GM20431 (cell line): Measurements from ENCODE around the gene TMEM11.

Experiments used
- in situ Hi-C: fragments of 300-500 bp; cut with MseI, MboI; formaldehyde crosslinking; loops from one replicate; pipeline ENCODE4 v1.15.0; 2020; ENCODE audit warnings: low sequenced_read_pairs; ENCODE audit not compliant: unreplicated experiment

TMEM11 gene

GRCh38 chr17:21165922-21166594 lies 47.9 kb downstream of the TMEM11 start:
- in situ Hi-C loops: no loop called here

DNA sequence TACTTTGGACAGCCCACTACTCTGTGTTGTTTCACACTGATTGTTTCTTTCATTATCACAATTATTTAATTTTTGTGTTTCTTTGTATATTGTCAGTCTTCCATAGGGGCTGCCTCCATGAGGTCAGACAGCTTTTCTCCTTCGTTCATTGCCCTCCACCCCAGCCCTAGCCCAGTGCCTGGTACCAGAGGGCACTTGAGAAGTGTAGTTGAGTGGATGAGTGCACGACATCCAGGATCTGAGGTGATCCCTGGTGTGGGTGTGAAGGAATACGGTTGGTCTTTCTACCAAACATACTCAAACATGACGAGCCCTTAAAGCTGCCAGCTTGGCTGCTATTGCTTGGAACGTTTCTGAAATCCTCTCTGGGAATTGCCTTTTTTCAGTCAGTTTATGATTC lies 49.3 kb downstream of the TMEM11 start:
- in situ Hi-C loops: no loop called here

GRCh38 chr17:21164216-21164615 lies 49.7 kb downstream of the TMEM11 start:
- in situ Hi-C loops: no loop called here

DNA sequence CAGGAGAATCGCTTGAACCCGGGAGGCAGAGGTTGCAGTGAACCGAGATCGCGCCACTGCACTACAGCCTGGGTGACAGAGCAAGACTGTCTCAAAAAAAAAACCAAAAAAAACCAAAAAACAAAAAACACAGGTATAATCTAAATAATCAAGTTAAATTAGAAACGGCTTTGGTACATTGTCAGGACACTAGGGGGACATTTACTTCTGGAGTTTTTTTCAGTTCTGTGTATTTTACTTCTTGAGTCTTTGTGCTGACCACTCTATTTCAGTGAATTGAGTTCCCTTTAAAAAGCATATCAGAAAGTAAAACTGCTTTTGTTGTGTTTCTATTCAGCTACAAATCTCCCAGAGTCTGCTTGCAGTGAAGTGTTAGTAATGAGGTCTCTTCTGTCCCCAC lies 50.9 kb downstream of the TMEM11 start:
- in situ Hi-C loops: no loop called here

- in situ Hi-C loops: no loop called here
These were observed 51.6 kb downstream of the TMEM11 start for GRCh38 chr17:21162394-21162775.

- in situ Hi-C loops: no loop called here
These were observed 52.2 kb downstream of the TMEM11 start for GRCh38 chr17:21161498-21162393.

DNA sequence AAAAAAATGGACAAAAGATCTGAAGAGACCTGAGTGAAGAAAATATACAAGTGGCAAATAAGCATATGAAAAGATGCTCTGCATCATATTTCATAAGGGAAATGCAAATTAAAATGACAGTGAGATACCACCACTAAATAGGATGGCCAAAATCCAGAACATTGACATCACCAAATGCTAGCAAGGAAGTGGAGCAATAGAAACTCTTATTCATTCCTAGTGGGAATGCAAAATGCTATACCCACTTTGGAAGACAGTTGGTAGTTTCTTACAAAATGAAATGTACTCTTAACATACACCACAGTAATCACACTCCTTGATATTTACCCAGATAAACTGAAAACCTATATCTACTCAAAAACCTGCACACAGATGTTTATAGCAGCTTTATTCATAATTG lies 53.6 kb downstream of the TMEM11 start:
- in situ Hi-C loops: no loop called here

GRCh38 chr17:21157586-21158370 lies 56.2 kb downstream of the TMEM11 start:
- in situ Hi-C loops: no loop called here

GRCh38 chr17:21152731-21153130 lies 61.2 kb downstream of the TMEM11 start:
- in situ Hi-C loops: no loop called here

DNA sequence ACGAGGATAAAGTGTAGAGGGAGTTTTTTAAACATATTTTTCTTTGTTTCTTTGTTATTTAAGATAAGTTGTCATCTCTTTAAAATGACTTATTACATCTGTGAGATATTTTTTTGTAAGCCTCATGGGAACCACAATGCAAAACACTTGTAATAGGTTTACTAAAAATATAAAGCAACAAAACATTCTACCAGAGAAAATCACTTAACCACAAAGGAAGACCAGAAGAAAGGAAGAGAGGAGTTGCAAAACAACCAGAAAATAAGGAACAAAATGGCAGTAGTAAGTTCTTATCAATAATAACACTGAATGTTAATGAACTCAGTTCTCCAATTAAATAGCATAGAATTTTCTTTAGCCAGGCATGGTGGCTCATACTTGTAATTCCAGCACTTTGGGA lies 64.3 kb downstream of the TMEM11 start:
- in situ Hi-C loops: no loop called here
